Gastroesophageal sphincter (tissue), 4 donors: Measurements from ENCODE around the gene MCC. TPM values are rescaled to one million over a fixed set of nuclear protein-coding genes. Genes with fewer than 3 reads are reported as not detected.

Source experiments
- ATAC-seq: fragments of 150-250 bp; one replicate; pipeline ENCODE4 v1.9.1; 2016; ENCODE audit warnings: mild to moderate bottlenecking, moderate library complexity
- H3K27ac ChIP-seq, 4 donors: fragments of 200-600 bp; sonication (generic) in 3 of 4; 1 replicate in 3 of 4; 2 replicates in 1 of 4; pipeline ENCODE4 v1.5.1; 2016 to 2019
- H3K27me3 ChIP-seq: fragments of 200-600 bp; sonication (generic); one replicate; pipeline ENCODE4 v1.5.1; 2019
- H3K36me3 ChIP-seq, 2 donors: fragments of 200-600 bp; sonication (generic); one replicate each; pipeline ENCODE4 v1.5.1; 2019; ENCODE audit warnings: control low read depth in 1 of 2
- H3K4me1 ChIP-seq, 3 donors: fragments of 200-600 bp; sonication (generic); 1 replicate in 2 of 3; 2 replicates in 1 of 3; pipeline ENCODE4 v1.5.1; 2016 to 2019; ENCODE audit warnings: control low read depth in 2 of 3
- H3K4me3 ChIP-seq, 2 donors: fragments of 200-600 bp; sonication (generic); one replicate each; pipeline ENCODE4 v1.5.1; 2019; ENCODE audit warnings: mild to moderate bottlenecking in 1 of 2, moderate library complexity in 1 of 2
- H3K9me3 ChIP-seq, 3 donors: fragments of 200-600 bp; sonication (generic); one replicate each; pipeline ENCODE4 v1.5.1; 2017 to 2019; ENCODE audit warnings: control low read depth in 2 of 3
- EP300 ChIP-seq: sonication (generic); formaldehyde crosslinking; IDR thresholded peaks from one replicate; pipeline ENCODE4 v1.6.1; 2017; ENCODE audit warnings: antibody characterized with exemption, mild to moderate bottlenecking
- POLR2A ChIP-seq, 2 donors: fragments of 450-650 bp; IDR thresholded peaks; one replicate each; pipeline ENCODE4 v1.6.1; 2017; ENCODE audit warnings: antibody characterized with exemption in 2 of 2, mild to moderate bottlenecking in 2 of 2, moderate library complexity in 1 of 2
- POLR2AphosphoS5 ChIP-seq: sonication (generic); formaldehyde crosslinking; IDR thresholded peaks from one replicate; pipeline ENCODE4 v1.6.1; 2017; ENCODE audit warnings: antibody characterized with exemption
- WGBS, 2 donors: methylation state at CpG; one replicate each; pipeline ENCODE4 v1.1.5; 2018; ENCODE audit warnings: low coverage in 1 of 2; 5-methylcytosine and 5-hydroxymethylcytosine counted together
- total RNA-seq, 4 donors: library from RNA; depleted of rRNA; stranded (reverse); fragments of >200 nt; gene quantifications; one replicate each; pipeline ENCODE4 v1.1.0, GENCODE V29; 2016
- TF ChIP-seq, protein P1 (sequence below), 4 experiments: fragments of 200-600 bp in 2 of 4; fragments of 450-650 bp in 2 of 4; sonication (generic) in 1 of 4; IDR thresholded peaks; one replicate each; pipeline ENCODE4 v1.5.1; 2017 to 2019; ENCODE audit warnings: antibody characterized with exemption in 4 of 4, mild to moderate bottlenecking in 2 of 4, moderate library complexity in 2 of 4

The MCC gene
- total RNA-seq, 4 donors from 2014 or later = 20.5 to 28.7 (median 23.5) TPM

DNA sequence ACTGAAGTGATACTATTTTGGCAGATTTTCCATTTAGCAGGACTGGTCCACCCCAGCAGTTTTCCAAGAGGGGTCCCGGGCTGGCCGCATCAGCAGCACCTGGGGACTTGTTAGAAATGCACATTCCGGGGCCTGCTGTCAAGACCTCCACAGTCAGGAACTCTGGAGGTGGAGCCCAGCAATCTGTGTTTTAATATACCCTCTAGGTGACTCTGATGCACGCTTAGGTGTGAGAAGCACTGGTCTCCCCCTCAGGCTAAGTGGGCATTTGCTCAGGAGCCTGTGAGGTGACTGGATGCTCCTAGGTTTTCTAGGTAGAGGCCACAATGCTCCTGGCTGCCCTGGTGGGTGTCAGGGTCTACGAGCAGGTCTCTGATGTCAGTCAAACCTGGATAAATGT lies 430.0 kb downstream of the MCC start:
- peaks cover 0 to 37% of the 10 kb centered on the region in 2 donors for H3K36me3 ChIP-seq
- 90 to 100% methylated on average over 2 to 3 of the region's 5 CpGs for WGBS, 2 donors
- TF ChIP-seq, protein P1, sequence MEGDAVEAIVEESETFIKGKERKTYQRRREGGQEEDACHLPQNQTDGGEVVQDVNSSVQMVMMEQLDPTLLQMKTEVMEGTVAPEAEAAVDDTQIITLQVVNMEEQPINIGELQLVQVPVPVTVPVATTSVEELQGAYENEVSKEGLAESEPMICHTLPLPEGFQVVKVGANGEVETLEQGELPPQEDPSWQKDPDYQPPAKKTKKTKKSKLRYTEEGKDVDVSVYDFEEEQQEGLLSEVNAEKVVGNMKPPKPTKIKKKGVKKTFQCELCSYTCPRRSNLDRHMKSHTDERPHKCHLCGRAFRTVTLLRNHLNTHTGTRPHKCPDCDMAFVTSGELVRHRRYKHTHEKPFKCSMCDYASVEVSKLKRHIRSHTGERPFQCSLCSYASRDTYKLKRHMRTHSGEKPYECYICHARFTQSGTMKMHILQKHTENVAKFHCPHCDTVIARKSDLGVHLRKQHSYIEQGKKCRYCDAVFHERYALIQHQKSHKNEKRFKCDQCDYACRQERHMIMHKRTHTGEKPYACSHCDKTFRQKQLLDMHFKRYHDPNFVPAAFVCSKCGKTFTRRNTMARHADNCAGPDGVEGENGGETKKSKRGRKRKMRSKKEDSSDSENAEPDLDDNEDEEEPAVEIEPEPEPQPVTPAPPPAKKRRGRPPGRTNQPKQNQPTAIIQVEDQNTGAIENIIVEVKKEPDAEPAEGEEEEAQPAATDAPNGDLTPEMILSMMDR (IDR thresholded peaks at IDR 0.05) = no peak
- TF ChIP-seq EP300 = no peak
- no peak for TF ChIP-seq POLR2A (IDR thresholded peaks at IDR 0.05)
- no peak for TF ChIP-seq POLR2AphosphoS5
- H3K4me3 ChIP-seq = no peak overlapping the region
- H3K4me1 ChIP-seq = peaks cover 0 to 17% (median 0%) of the 10 kb centered on the region in 3 donors
- ATAC-seq = no peak
- no peaks in the 10 kb centered on the region for H3K27me3 ChIP-seq
- H3K27ac ChIP-seq = no peak overlapping the region
- H3K9me3 ChIP-seq = no peaks in the 10 kb centered on the region

DNA sequence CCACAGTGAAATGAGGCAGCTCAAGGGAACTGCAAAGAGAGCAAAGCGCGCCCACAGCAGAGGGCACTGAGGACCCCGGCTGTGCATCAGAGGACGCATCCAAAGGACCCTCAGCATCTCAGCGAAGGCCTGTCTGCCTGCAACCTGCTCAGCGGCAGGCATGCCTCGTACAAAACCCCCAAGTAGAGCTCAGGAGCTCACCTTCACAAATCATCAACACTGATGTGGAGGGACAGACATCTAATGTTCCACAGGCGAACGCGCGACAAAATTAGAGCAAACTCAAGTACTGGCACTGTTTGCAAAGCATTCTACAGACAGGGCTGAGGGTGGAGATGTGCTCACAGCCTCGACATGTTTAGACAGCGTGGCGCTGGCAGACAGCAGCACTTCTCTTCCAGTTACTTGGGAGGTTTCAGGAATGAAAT lies 430.7 kb downstream of the MCC start:
- peaks cover 0 to 19% (median 0%) of the 10 kb centered on the region in 3 donors for H3K4me1 ChIP-seq
- H3K36me3 ChIP-seq = peaks cover 0 to 37% of the 10 kb centered on the region in 2 donors
- no peak for ATAC-seq
- TF ChIP-seq POLR2A (IDR thresholded peaks at IDR 0.05) = no peak
- TF ChIP-seq, protein P1 (IDR thresholded peaks at IDR 0.05) = no peak
- TF ChIP-seq POLR2AphosphoS5 = no peak
- TF ChIP-seq EP300 = no peak
- 80 to 96% methylated on average over 3 to 11 of the region's 14 CpGs for WGBS, 2 donors
- no peaks in the 10 kb centered on the region for H3K27me3 ChIP-seq
- no peak overlapping the region for H3K27ac ChIP-seq
- no peaks in the 10 kb centered on the region for H3K9me3 ChIP-seq
- no peak overlapping the region for H3K4me3 ChIP-seq

GRCh38 chr5:113056988-113057387 lies 431.3 kb downstream of the MCC start:
- Histone ChIP-seq H3K4me1 (peaks cover 0 to 25% (median 0%) of the 10 kb centered on the region in 3 donors), H3K36me3 (peaks cover 0 to 38% of the 10 kb centered on the region in 2 donors), H3K27ac (no peak overlapping the region), H3K9me3 (no peaks in the 10 kb centered on the region), H3K27me3 (no peaks in the 10 kb centered on the region), H3K4me3 (no peak overlapping the region)
- no peak for ATAC-seq
- TF ChIP-seq POLR2AphosphoS5 (no peak), POLR2A (IDR thresholded peaks at IDR 0.05) (no peak), EP300 (no peak)
- TF ChIP-seq, protein P1 (IDR thresholded peaks at IDR 0.05) = no peak
- WGBS, 2 donors = 89% methylated on average over 5 of the region's 5 CpGs; no CpG with 5 or more reads in 1 of the 2 donors

DNA sequence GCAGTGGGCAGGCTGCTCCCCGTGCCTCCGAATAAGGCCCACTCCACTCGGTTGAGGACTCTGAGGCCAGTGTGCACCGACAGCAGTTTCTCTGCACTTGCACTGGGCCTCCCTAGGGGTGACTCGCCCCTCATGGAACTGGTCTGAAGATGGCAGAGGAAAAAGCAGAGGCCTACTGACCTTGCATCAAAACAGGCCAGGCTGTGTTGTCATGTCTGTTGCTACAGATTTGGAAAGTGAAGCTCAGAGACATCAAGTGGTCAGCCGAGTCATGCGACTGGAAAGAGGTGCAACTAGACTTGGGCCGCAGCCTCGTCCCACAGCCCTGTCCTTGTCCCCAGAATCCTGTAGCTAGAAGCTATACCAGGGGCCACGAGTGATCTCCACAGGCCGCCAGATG lies 433.4 kb downstream of the MCC start:
- Histone ChIP-seq H3K4me1 (peaks cover 0 to 44% (median 6%) of the 10 kb centered on the region in 3 donors), H3K9me3 (no peaks in the 10 kb centered on the region), H3K4me3 (no peak overlapping the region), H3K36me3 (peaks cover 0 to 41% of the 10 kb centered on the region in 2 donors), H3K27ac (no peak overlapping the region), H3K27me3 (no peaks in the 10 kb centered on the region)
- TF ChIP-seq POLR2A (IDR thresholded peaks at IDR 0.05) (no peak), EP300 (no peak)
- TF ChIP-seq, protein P1 (IDR thresholded peaks at IDR 0.05) = no peak
- 93% methylated on average over 3 of the region's 11 CpGs; no CpG with 5 or more reads in 1 of the 2 donors for WGBS, 2 donors
- ATAC-seq = no peak

DNA sequence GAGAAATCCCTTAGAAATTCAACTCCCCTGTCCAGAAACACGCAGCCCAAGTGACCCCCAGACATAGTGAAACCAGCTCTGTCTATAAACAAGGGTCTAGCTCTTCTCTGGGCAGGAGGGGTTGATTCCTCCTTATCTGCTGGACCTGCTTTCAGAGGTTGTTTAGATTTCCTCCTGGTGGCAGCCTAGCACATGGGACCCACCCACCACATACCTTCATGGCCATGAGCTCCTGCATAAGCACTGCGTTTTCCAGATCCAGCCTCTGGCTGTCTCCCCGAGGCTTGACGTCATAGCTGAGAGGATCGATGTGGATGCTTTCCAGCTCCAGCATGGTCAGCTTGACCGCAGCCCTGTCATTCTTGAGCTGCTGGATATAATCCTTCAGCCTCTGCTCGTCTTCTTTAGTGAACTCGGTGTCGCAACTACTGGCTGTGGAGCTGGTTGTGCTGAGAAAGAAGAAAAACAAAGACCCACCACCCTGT lies 434.7 kb downstream of the MCC start:
- peaks cover 0 to 54% of the 10 kb centered on the region in 2 donors for H3K36me3 ChIP-seq
- TF ChIP-seq, protein P1 (IDR thresholded peaks at IDR 0.05) = no peak
- no peak for TF ChIP-seq EP300
- no peak for TF ChIP-seq POLR2A (IDR thresholded peaks at IDR 0.05)
- TF ChIP-seq POLR2AphosphoS5 = no peak
- ATAC-seq = no peak
- H3K4me1 ChIP-seq = peaks cover 0 to 30% (median 6%) of the 10 kb centered on the region in 3 donors
- H3K27me3 ChIP-seq = no peaks in the 10 kb centered on the region
- no peak overlapping the region for H3K4me3 ChIP-seq
- no peak overlapping the region for H3K27ac ChIP-seq
- 93 to 95% methylated on average over 6 to 8 of the region's 9 CpGs for WGBS, 2 donors
- no peaks in the 10 kb centered on the region for H3K9me3 ChIP-seq
